ENCODE results near the gene LY6G5C.

LY6G5C gene

GRCh38 chr6:31719001-31719400 is 38.1 kb upstream of the LY6G5C start:
- Histone ChIP-seq H3K9ac (ENCODE audit: low read length) (no peak overlapping the region), H4K20me1 (ENCODE audit: low read depth, low read length) (no peaks in the 10 kb centered on the region), H3F3A (ENCODE audit: insufficient read depth) (no peaks in the 10 kb centered on the region), H3K79me2 (ENCODE audit: insufficient read depth, low read length) (no peaks in the 10 kb centered on the region), H3K27ac (ENCODE audit: low read depth, low read length) (no peak overlapping the region), H3K27me3 (ENCODE audit: low read length) (no peaks in the 10 kb centered on the region), H3K9me3 (ENCODE audit: insufficient read depth, low read length) (no peaks in the 10 kb centered on the region), H3K4me3 (ENCODE audit: insufficient read depth, low read length, poor library complexity, severe bottlenecking) (no peak overlapping the region), H3K4me2 (ENCODE audit: low read depth, low read length, poor library complexity, severe bottlenecking) (no peak overlapping the region), H2AFZ (ENCODE audit: low read depth, low read length, severe bottlenecking) (no peak overlapping the region), H3K36me3 (ENCODE audit: low read length) (no peaks in the 10 kb centered on the region), H3K9me2 (replicated peaks; ENCODE audit: insufficient read depth, low read length) (no peaks in the 10 kb centered on the region)
- TF ChIP-seq CTCF (IDR thresholded peaks at IDR 0.05; ENCODE audit: insufficient read depth, low read length, poor library complexity, severe bottlenecking) (no peak), EZH2phosphoT487 (conservative IDR thresholded peaks at IDR 0.05; ENCODE audit: low read length) (no peak)

GRCh38 chr6:31718265-31718664 is 37.4 kb upstream of the LY6G5C start:
- TF ChIP-seq EZH2phosphoT487 (conservative IDR thresholded peaks at IDR 0.05; ENCODE audit: low read length) = no peak
- TF ChIP-seq CTCF (IDR thresholded peaks at IDR 0.05; ENCODE audit: insufficient read depth, low read length, poor library complexity, severe bottlenecking) = no peak
- H3K4me2 ChIP-seq (ENCODE audit: low read depth, low read length, poor library complexity, severe bottlenecking) = no peak overlapping the region
- H3K9me3 ChIP-seq (ENCODE audit: insufficient read depth, low read length) = no peaks in the 10 kb centered on the region
- no peaks in the 10 kb centered on the region for H3F3A ChIP-seq (ENCODE audit: insufficient read depth)
- H3K79me2 ChIP-seq (ENCODE audit: insufficient read depth, low read length) = no peaks in the 10 kb centered on the region
- H2AFZ ChIP-seq (ENCODE audit: low read depth, low read length, severe bottlenecking) = no peak overlapping the region
- H3K36me3 ChIP-seq (ENCODE audit: low read length) = no peaks in the 10 kb centered on the region
- H3K4me3 ChIP-seq (ENCODE audit: insufficient read depth, low read length, poor library complexity, severe bottlenecking) = no peak overlapping the region
- no peak overlapping the region for H3K27ac ChIP-seq (ENCODE audit: low read depth, low read length)
- no peaks in the 10 kb centered on the region for H3K9me2 ChIP-seq (replicated peaks; ENCODE audit: insufficient read depth, low read length)
- no peaks in the 10 kb centered on the region for H3K27me3 ChIP-seq (ENCODE audit: low read length)
- H4K20me1 ChIP-seq (ENCODE audit: low read depth, low read length) = no peaks in the 10 kb centered on the region
- no peak overlapping the region for H3K9ac ChIP-seq (ENCODE audit: low read length)

- no peak for TF ChIP-seq CTCF (IDR thresholded peaks at IDR 0.05; ENCODE audit: insufficient read depth, low read length, poor library complexity, severe bottlenecking)
- no peak for TF ChIP-seq EZH2phosphoT487 (conservative IDR thresholded peaks at IDR 0.05; ENCODE audit: low read length)
- H3K9ac ChIP-seq (ENCODE audit: low read length) = no peak overlapping the region
- H3K4me3 ChIP-seq (ENCODE audit: insufficient read depth, low read length, poor library complexity, severe bottlenecking) = no peak overlapping the region
- H3K27ac ChIP-seq (ENCODE audit: low read depth, low read length) = no peak overlapping the region
- H3K27me3 ChIP-seq (ENCODE audit: low read length) = no peaks in the 10 kb centered on the region
- H2AFZ ChIP-seq (ENCODE audit: low read depth, low read length, severe bottlenecking) = no peak overlapping the region
- no peaks in the 10 kb centered on the region for H3K79me2 ChIP-seq (ENCODE audit: insufficient read depth, low read length)
- H3K4me2 ChIP-seq (ENCODE audit: low read depth, low read length, poor library complexity, severe bottlenecking) = no peak overlapping the region
- H3K9me2 ChIP-seq (replicated peaks; ENCODE audit: insufficient read depth, low read length) = no peaks in the 10 kb centered on the region
- no peaks in the 10 kb centered on the region for H4K20me1 ChIP-seq (ENCODE audit: low read depth, low read length)
- no peaks in the 10 kb centered on the region for H3K9me3 ChIP-seq (ENCODE audit: insufficient read depth, low read length)
- H3F3A ChIP-seq (ENCODE audit: insufficient read depth) = no peaks in the 10 kb centered on the region
- H3K36me3 ChIP-seq (ENCODE audit: low read length) = no peaks in the 10 kb centered on the region
These were observed 36.8 kb upstream of the LY6G5C start for GRCh38 chr6:31717499-31718222.

Data from SU-DHL-6 (cell line).